AG08396 (cell line): ENCODE data around the gene PACC1.

ENCODE experiments used
- DNase-seq: peaks from one replicate; pipeline ENCODE4 v3.0.0; 2012; ENCODE audit warnings: low spot score, mixed read lengths

The PACC1 gene

GRCh38 chr1:212414328-212415106 lies at the start of gene PACC1:
TSS of gene PACC1 (minus strand) at chr1:212414886. CDS start at chr1:212414757, 129 bp downstream.
- DNase-seq = peak; percentile 98

- DNase-seq = no peak
Observed at GRCh38 chr1:212463565-212464285, 49.0 kb upstream of the PACC1 start.

- no peak for DNase-seq
Observed at GRCh38 chr1:212461916-212462660, 47.4 kb upstream of the PACC1 start.

- no peak for DNase-seq
Observed at GRCh38 chr1:212460376-212460775, 45.7 kb upstream of the PACC1 start.

GRCh38 chr1:212459656-212460055 lies 45.0 kb upstream of the PACC1 start:
- DNase-seq = no peak

GRCh38 chr1:212458817-212459216 lies 44.1 kb upstream of the PACC1 start:
- no peak for DNase-seq

- no peak for DNase-seq
Observed at GRCh38 chr1:212457740-212458338, 43.2 kb upstream of the PACC1 start.

GRCh38 chr1:212455803-212456528 lies 41.3 kb upstream of the PACC1 start:
- peak; percentile 86 for DNase-seq

GRCh38 chr1:212455401-212455800 lies 40.7 kb upstream of the PACC1 start:
- DNase-seq = no peak

- no peak for DNase-seq
Observed at GRCh38 chr1:212454741-212455140, 40.1 kb upstream of the PACC1 start.

GRCh38 chr1:212453156-212453857 lies 38.6 kb upstream of the PACC1 start:
- DNase-seq = no peak

GRCh38 chr1:212452323-212453155 lies 37.9 kb upstream of the PACC1 start:
- DNase-seq = peak; percentile 80

GRCh38 chr1:212451416-212452322 lies 37.0 kb upstream of the PACC1 start:
- no peak for DNase-seq

- no peak for DNase-seq
Observed at GRCh38 chr1:212450331-212450881, 35.7 kb upstream of the PACC1 start.

GRCh38 chr1:212447478-212447877 lies 32.8 kb upstream of the PACC1 start:
- no peak for DNase-seq

GRCh38 chr1:212446333-212446732 lies 31.6 kb upstream of the PACC1 start:
- DNase-seq = no peak

- no peak for DNase-seq
Observed at GRCh38 chr1:212442408-212442807, 27.7 kb upstream of the PACC1 start.

- DNase-seq = no peak
Observed at GRCh38 chr1:212440419-212440818, 25.7 kb upstream of the PACC1 start.

GRCh38 chr1:212438831-212439237 lies 24.1 kb upstream of the PACC1 start:
- DNase-seq = no peak
